Activated CD4-positive, alpha-beta T cell treated with anti-CD3 and anti-CD28 coated beads for 24 hours (primary cell): Measurements from ENCODE around the gene HAO2.

ENCODE experiments used
- DNase-seq, 2 donors: peaks; one replicate each; pipeline ENCODE4 v3.0.0-alpha.2; 2020; ENCODE audit warnings: low read depth in 2 of 2

HAO2 gene

GRCh38 chr1:119380304-119380703 is 11.7 kb downstream of the HAO2 start:
- DNase-seq = no peak

- no peak for DNase-seq
Measured at GRCh38 chr1:119380983-119381662, 12.5 kb downstream of the HAO2 start.

GRCh38 chr1:119384591-119384990 is 16.0 kb downstream of the HAO2 start:
- DNase-seq = no peak

- DNase-seq = no peak
Measured at GRCh38 chr1:119385650-119386049, 17.1 kb downstream of the HAO2 start.

- no peak for DNase-seq
Measured at GRCh38 chr1:119387858-119388257, 19.3 kb downstream of the HAO2 start.

GRCh38 chr1:119388450-119388849 is 19.9 kb downstream of the HAO2 start:
- no peak for DNase-seq

- DNase-seq = no peak
Measured at GRCh38 chr1:119390526-119390925, 21.9 kb downstream of the HAO2 start.

- DNase-seq = no peak
Measured at GRCh38 chr1:119391749-119392148, 23.2 kb downstream of the HAO2 start.

GRCh38 chr1:119394085-119394484 is 25.5 kb downstream of the HAO2 start:
- DNase-seq = no peak

GRCh38 chr1:119396982-119397381 is 28.4 kb downstream of the HAO2 start:
- no peak for DNase-seq

- DNase-seq = no peak
Measured at GRCh38 chr1:119397986-119398385, 29.4 kb downstream of the HAO2 start.

GRCh38 chr1:119404736-119405135 is 36.2 kb downstream of the HAO2 start:
- DNase-seq = no peak

- no peak for DNase-seq
Measured at GRCh38 chr1:119409731-119410130, 41.1 kb downstream of the HAO2 start.

- DNase-seq = no peak
Measured at GRCh38 chr1:119410961-119411360, 42.4 kb downstream of the HAO2 start.

- no peak for DNase-seq
Measured at GRCh38 chr1:119414950-119415349, 46.4 kb downstream of the HAO2 start, which contains the start of gene HSD3B2. Gene HSD3B2 (plus strand): TSS chr1:119415150. CDS start chr1:119415420, 270 bp downstream.

GRCh38 chr1:119416006-119416640 is 47.5 kb downstream of the HAO2 start:
- DNase-seq = no peak

- no peak for DNase-seq
Measured at GRCh38 chr1:119419109-119419508, 50.5 kb downstream of the HAO2 start.

GRCh38 chr1:119420638-119421037 is 52.1 kb downstream of the HAO2 start:
- no peak for DNase-seq

- DNase-seq = no peak
Measured at GRCh38 chr1:119422631-119423030, 54.0 kb downstream of the HAO2 start.

- no peak for DNase-seq
Measured at GRCh38 chr1:119428991-119429390, 60.4 kb downstream of the HAO2 start.

- no peak for DNase-seq
Measured at GRCh38 chr1:119429687-119430086, 61.1 kb downstream of the HAO2 start.

- no peak for DNase-seq
Measured at GRCh38 chr1:119430486-119430885, 61.9 kb downstream of the HAO2 start.

GRCh38 chr1:119431836-119432235 is 63.3 kb downstream of the HAO2 start:
- no peak for DNase-seq

- DNase-seq = no peak
Measured at GRCh38 chr1:119435052-119435451, 66.5 kb downstream of the HAO2 start.
